Upper lobe of left lung (tissue), 4 donors: ENCODE results near the gene SEC14L6.

Source experiments
- CTCF ChIP-seq, 6 experiments: fragments of 450-650 bp in 4 of 6; fragments of 200-600 bp in 2 of 6; sonication (generic) in 2 of 6; IDR thresholded peaks; one replicate each; pipeline ENCODE4 v1.5.1; 2016 to 2019; ENCODE audit warnings: antibody characterized with exemption in 6 of 6
- POLR2A ChIP-seq, 4 donors: fragments of 450-650 bp; IDR thresholded peaks; one replicate each; pipeline ENCODE4 v1.5.1; 2016 to 2017; ENCODE audit warnings: antibody characterized with exemption in 4 of 4, mild to moderate bottlenecking in 2 of 4
- POLR2AphosphoS5 ChIP-seq, 2 donors: sonication (generic); formaldehyde crosslinking; IDR thresholded peaks; one replicate each; pipeline ENCODE4 v1.5.1; 2017; ENCODE audit warnings: antibody characterized with exemption in 2 of 2

DNA sequence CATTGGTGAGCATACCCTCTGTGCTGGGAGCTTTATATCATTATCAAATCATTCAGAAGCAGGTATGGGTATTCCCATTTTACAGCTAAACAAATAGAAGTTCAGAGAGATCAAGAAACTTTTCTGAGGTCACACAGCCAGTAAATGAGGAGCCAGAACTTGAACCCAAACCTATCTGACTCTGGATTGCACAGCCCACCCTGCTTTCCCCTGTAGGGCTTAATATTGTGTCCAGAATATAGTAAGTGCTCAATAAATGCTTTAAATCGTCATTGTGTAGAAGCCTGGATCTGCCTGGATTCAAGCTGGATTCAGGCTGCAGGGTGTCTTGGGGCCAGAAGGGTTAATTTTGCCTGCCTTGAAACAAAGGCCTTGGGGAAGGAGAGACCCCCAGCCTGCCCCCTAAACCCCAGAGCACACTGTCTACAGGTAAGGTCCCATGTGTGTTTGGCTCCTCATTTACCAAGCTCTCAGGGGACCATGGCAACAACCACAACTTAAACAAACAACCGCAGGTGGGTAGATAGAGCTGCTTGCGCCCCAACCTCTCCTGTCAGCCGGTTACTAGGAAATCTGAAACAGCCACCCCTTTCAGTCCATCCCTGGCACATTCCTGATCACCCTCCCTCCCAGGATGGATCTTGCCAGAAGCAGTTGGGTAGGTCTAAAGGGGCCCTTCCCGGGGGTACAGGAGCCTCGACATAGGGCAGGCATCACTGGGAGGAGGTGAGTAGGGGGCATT, 71.7 kb downstream of the SEC14L6 start:
- TF ChIP-seq CTCF (IDR thresholded peaks at IDR 0.05) (no peak), POLR2A (IDR thresholded peaks at IDR 0.05) (peak in 1 of 4 donors; percentile 10), POLR2AphosphoS5 (IDR thresholded peaks at IDR 0.05) (no peak)
